Measurements from ENCODE around the gene MGLL.

GRCh38 chr3:127762787-127763105 is 59.6 kb downstream of the MGLL start:
- TF ChIP-seq CTCF (IDR thresholded peaks at IDR 0.05) = no peak
- no peak for TF ChIP-seq EZH2 (IDR thresholded peaks at IDR 0.05; ENCODE audit: borderline replicate concordance, insufficient read depth, low read depth, low read length, poor library complexity, severe bottlenecking)
